ENCODE measurements around the gene MAPRE3.
"Not testable (repeated sequence)": the region's sequence is repeated elsewhere in the genome, so short reads cannot be mapped to it uniquely, and the experiment has no call there.

MAPRE3 gene

DNA sequence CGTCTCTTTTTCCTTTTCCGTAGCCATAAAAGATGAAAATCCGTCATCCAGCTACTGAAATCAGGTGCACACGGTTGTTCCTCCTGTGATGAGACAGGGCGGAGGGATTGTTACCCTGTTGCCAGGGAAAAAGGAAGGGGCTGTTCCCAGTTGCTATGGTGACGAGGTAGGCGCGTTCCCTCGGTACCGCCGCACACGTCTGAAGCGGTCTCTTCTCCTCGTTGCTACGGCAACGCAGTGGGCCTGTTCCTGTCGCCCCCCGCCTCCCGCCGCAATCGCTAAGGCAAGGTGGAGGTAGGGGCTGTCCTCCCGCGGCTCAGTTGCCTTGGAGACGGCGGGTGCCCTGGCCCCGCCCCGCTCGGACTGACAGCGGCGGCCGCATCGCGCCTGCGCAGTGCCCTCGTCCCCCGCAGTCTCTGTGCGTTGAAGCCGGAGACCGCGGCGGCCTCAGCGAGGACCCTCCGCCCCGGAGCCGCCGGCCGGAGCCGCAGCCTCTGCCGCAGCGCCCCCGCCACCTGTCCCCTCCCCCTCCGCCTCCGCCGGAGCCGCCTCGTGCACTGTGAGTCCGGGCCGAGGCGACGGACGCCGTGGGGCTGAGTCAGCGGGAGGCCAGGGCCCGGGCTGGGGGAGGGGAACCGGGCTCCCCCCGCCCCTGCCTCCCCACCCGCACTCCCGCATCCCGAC is at the start of gene MAPRE3:
MAPRE3 (plus strand) TSS at position 394 of the 684 bp plus-strand sequence. CDS start 51,582 bp downstream, outside the sequence.
- TF ChIP-seq, protein P1, sequence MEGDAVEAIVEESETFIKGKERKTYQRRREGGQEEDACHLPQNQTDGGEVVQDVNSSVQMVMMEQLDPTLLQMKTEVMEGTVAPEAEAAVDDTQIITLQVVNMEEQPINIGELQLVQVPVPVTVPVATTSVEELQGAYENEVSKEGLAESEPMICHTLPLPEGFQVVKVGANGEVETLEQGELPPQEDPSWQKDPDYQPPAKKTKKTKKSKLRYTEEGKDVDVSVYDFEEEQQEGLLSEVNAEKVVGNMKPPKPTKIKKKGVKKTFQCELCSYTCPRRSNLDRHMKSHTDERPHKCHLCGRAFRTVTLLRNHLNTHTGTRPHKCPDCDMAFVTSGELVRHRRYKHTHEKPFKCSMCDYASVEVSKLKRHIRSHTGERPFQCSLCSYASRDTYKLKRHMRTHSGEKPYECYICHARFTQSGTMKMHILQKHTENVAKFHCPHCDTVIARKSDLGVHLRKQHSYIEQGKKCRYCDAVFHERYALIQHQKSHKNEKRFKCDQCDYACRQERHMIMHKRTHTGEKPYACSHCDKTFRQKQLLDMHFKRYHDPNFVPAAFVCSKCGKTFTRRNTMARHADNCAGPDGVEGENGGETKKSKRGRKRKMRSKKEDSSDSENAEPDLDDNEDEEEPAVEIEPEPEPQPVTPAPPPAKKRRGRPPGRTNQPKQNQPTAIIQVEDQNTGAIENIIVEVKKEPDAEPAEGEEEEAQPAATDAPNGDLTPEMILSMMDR (IDR thresholded peaks at IDR 0.05; ENCODE audit: control insufficient read depth, extremely low read depth, insufficient read depth) = no peak
- peak; percentile 52 for DNase-seq (ENCODE audit: low read depth)
- peak within 1 kb of the TSS; percentile 63 for H3K4me3 ChIP-seq (ENCODE audit: low read depth, low read length)

DNA sequence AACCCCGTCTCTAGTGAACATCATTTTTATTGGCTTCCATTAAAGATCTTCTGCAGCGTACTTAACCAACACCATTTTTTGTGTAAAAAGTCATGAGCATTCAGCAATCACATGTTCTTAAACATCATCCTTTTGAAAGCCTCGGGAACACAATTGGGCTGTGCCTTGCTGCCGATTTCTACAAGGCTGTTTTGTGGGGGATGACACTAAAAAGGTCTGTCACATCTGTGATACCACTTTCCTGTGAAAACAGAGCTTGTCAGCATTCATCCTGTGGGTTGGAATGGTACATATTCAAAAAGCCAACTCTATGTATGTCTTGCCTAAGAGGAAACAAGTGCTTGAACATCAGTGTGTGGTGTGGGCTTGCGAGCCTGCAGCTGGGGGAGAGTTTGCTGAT is 49.1 kb upstream of the MAPRE3 start:
- TF ChIP-seq, protein P1 (IDR thresholded peaks at IDR 0.05; ENCODE audit: control insufficient read depth, extremely low read depth, insufficient read depth) = no peak
- DNase-seq (ENCODE audit: low read depth) = no peak
- H3K4me3 ChIP-seq (ENCODE audit: low read depth, low read length) = no peak overlapping the region

DNA sequence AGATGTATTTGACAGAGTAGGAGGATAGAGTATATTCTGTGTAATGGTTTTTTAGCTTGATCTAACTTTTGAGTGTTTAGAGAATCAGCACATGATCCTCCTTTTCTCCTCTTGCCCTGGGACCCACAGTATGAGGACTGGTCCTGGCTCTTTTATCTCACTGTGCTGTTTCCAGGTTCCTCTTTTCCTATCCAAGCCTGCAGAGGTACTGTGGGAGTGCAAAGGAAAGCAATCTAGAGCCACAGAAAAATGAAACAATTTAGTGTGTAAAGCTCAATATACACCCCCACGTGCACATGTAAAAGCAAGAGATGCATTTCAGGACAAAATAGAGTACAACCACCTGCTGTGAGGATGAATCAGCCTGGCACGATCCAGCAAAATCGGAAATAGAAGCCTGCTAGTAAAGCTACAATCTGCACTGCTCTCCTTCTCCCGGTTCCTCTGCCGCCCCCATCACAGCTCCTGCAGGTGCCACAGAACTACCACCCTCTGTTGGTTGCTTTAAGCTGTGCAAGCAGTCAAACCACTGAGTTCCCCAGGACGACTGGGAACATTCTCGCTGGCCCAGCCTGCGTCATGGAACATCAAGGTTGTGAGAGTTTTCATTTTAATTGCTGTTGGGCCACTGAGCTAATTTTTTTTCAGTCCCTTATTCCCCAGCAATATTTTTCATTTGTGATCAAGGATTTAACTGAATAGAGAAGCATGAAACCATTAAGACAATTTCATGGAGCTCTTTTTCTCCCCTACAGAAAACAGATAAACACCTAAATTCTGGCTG is 47.8 kb upstream of the MAPRE3 start:
- no peak overlapping the region for H3K4me3 ChIP-seq (ENCODE audit: low read depth, low read length)
- TF ChIP-seq, protein P1 (IDR thresholded peaks at IDR 0.05; ENCODE audit: control insufficient read depth, extremely low read depth, insufficient read depth) = peak; percentile 81
- no peak for DNase-seq (ENCODE audit: low read depth)

DNA sequence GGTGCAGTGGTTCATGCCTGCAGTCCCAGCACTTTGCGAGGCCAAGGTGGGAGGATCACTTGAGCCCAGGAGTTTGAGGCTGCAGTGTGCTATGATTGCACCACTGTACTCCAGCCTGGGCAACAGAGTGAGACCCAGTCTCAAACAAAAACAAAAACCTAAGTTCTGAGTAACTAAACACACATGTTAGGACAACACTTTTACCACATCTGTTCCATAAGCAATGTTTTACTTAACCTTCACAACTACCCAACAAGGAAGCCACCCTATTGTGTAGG is 47.3 kb upstream of the MAPRE3 start:
- DNase-seq (ENCODE audit: low read depth) = not testable (repeated sequence)

DNA sequence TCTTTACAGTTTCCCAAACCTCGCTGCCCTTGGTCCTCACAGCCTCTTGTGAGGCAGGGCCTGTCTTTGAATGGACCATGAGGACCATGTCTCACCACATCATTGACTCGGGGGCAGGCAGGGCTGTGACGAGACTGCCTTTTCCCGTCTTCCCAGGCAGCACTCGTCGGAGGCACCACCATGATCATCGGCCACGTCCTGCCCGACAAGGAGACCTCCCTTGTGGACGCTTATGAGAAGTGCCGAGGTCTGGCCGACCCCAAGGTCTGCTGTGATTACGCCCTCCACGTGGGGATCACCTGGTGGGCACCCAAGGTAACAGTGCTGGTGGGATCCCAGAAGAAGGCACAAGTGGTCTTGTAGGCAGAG is 45.7 kb upstream of the MAPRE3 start:
- no peak overlapping the region for H3K4me3 ChIP-seq (ENCODE audit: low read depth, low read length)
- TF ChIP-seq, protein P1 (IDR thresholded peaks at IDR 0.05; ENCODE audit: control insufficient read depth, extremely low read depth, insufficient read depth) = no peak
- DNase-seq (ENCODE audit: low read depth) = no peak

More for the DNA sequence above, 47.3 kb upstream of the MAPRE3 start:
- H3K4me3 ChIP-seq (ENCODE audit: low read depth, low read length) = not testable (repeated sequence)

DNA sequence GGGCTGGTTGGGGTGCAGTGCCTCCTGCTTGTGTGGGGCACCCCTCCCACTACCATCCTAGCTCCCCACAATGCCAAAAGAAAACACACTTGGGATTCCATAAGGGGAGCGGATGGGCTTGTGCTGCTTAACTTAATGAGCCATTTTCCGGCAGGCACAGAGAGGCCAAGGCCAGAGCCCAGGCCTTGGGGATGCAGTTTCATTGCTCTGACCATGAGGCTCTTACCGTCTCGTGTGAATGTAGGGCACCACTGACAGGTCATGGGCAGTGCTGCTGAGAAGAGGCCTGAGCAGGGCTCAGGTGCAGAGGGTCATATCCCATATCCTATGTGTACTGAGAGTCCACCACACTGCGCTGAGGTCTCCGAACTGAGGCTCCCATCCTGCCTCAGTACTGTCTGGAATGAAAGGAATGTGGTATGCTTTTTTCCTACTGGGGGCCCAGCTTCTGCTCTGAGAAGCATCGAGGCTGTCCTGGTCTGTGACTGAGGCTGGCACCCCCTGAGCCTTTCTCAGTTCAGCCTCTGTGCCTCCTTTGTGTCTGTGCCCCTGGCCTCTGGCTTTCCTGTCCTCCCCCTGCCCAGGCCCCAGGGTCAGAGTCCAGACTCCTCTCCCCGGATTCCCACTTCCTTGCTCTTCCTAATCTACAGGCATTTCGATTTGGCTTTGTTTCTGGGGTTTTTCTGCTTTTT is 45.2 kb upstream of the MAPRE3 start:
- TF ChIP-seq, protein P1 (IDR thresholded peaks at IDR 0.05; ENCODE audit: control insufficient read depth, extremely low read depth, insufficient read depth) = no peak
- no peak for DNase-seq (ENCODE audit: low read depth)
- no peak overlapping the region for H3K4me3 ChIP-seq (ENCODE audit: low read depth, low read length)

DNA sequence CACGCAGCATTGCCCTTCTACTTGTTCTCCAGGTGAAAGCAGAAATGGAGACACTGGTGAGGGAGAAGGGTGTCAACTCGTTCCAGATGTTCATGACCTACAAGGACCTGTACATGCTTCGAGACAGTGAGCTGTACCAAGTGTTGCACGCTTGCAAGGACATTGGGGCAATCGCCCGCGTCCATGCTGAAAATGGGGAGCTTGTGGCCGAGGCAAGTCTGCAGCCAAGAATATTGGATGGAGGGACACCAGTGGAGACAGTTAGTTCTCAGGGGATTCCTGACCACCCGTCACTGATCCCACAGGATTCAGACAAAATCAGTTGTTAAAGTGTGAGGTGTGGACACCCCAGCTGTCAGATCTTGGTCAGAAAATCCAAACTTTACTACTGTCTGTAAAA is 43.2 kb upstream of the MAPRE3 start:
- TF ChIP-seq, protein P1 (IDR thresholded peaks at IDR 0.05; ENCODE audit: control insufficient read depth, extremely low read depth, insufficient read depth) = no peak
- no peak for DNase-seq (ENCODE audit: low read depth)

More for the DNA sequence above, 43.2 kb upstream of the MAPRE3 start:
- no peak overlapping the region for H3K4me3 ChIP-seq (ENCODE audit: low read depth, low read length)

All from LNCaP clone FGC (cell line).